T-cell (primary cell): ENCODE results near the gene ERF. TPM values are rescaled to one million over a fixed set of nuclear protein-coding genes. Genes with fewer than 3 reads are reported as not detected.

Experiments used
- ATAC-seq, 4 experiments: fragments of 200-7000 bp in 3 of 4; fragments of 150-1000 bp in 1 of 4; cut with Tn5 transposase; replicated peaks in 1 of 4; 1 replicate in 3 of 4; 2 replicates in 1 of 4; pipeline ENCODE4 v1.10.0; 2021; ENCODE audit warnings: moderate library complexity in 3 of 4, mild to moderate bottlenecking in 2 of 4, moderate number of reproducible peaks in 1 of 4
- CTCF ChIA-PET, 2 donors: fragments of 300-600 bp; sonication (Branson Sonifier 250); formaldehyde crosslinking; loops; one replicate each; lab custom pipeline; 2022; ENCODE audit warnings: antibody characterized with exemption in 2 of 2; lab: Charles Lee
- POLR2A ChIA-PET, 2 donors: fragments of 300-600 bp; sonication (Branson Sonifier 250); formaldehyde crosslinking; loops; one replicate each; lab custom pipeline; 2022; ENCODE audit warnings: antibody characterized with exemption in 2 of 2; lab: Charles Lee
- DNase-seq, 35 experiments: peaks; one replicate each; pipeline versions ENCODE4 v3.0.0 to v3.0.0-alpha.2; 2013 to 2023
- H3K27ac ChIP-seq: one replicate; pipeline ENCODE4 v1.5.1; 2013; ENCODE audit warnings: low read length
- H3K27me3 ChIP-seq, 2 experiments: replicated peaks in 1 of 2; 1 replicate in 1 of 2; 2 replicates in 1 of 2; pipeline versions ENCODE4 v1.6.1 to v1.7.0; 2013; ENCODE audit warnings: low read length in 1 of 2, mixed read lengths in 1 of 2; ENCODE audit not compliant: control insufficient read depth in 2 of 2, insufficient read depth in 2 of 2; ENCODE audit errors: extremely low read depth in 1 of 2
- H3K36me3 ChIP-seq, 2 donors: 1 replicate in 1 of 2; 2 replicates in 1 of 2; pipeline versions ENCODE4 v1.6.1 to v1.7.0; 2013; ENCODE audit warnings: low read length in 1 of 2; ENCODE audit not compliant: control insufficient read depth in 2 of 2, insufficient read depth in 1 of 2; ENCODE audit errors: extremely low read depth in 1 of 2
- H3K4me1 ChIP-seq, 2 experiments: 1 replicate in 1 of 2; 2 replicates in 1 of 2; pipeline versions ENCODE4 v1.6.1 to v1.7.0; 2013; ENCODE audit warnings: low read length in 2 of 2, mixed read lengths in 1 of 2; ENCODE audit not compliant: insufficient read depth in 2 of 2, control insufficient read depth in 1 of 2; ENCODE audit errors: extremely low read depth in 1 of 2
- H3K4me3 ChIP-seq, 2 donors: 1 replicate in 1 of 2; 2 replicates in 1 of 2; pipeline versions ENCODE4 v1.5.1 to v1.7.0; 2013; ENCODE audit warnings: mild to moderate bottlenecking in 2 of 2, low read length in 1 of 2, moderate library complexity in 1 of 2; ENCODE audit not compliant: control insufficient read depth in 1 of 2; ENCODE audit errors: extremely low read depth in 1 of 2
- H3K9me3 ChIP-seq: 2 replicates; pipeline ENCODE4 v1.7.0; 2013
- H3K27ac Mint-ChIP-seq, 2 donors: one replicate each; pipeline ENCODE4 v1.8.0; 2020 to 2021; ENCODE audit warnings: mild to moderate bottlenecking in 2 of 2, mixed read lengths in 2 of 2
- H3K27me3 Mint-ChIP-seq, 2 donors: one replicate each; pipeline ENCODE4 v1.8.0; 2021 to 2022; ENCODE audit warnings: mixed read lengths in 2 of 2
- H3K36me3 Mint-ChIP-seq: one replicate; pipeline ENCODE4 v1.8.0; 2021; ENCODE audit warnings: mixed read lengths
- H3K4me1 Mint-ChIP-seq, 3 donors: one replicate each; pipeline ENCODE4 v1.8.0; 2020 to 2022; ENCODE audit warnings: mixed read lengths in 3 of 3, mild to moderate bottlenecking in 1 of 3
- H3K4me3 Mint-ChIP-seq, 3 donors: one replicate each; pipeline ENCODE4 v1.8.0; 2020 to 2022; ENCODE audit warnings: mild to moderate bottlenecking in 3 of 3, mixed read lengths in 3 of 3, moderate library complexity in 3 of 3
- H3K9me3 Mint-ChIP-seq, 3 donors: one replicate each; pipeline ENCODE4 v1.8.0; 2020 to 2022; ENCODE audit warnings: mixed read lengths in 3 of 3
- WGBS: methylation state at CpG from one replicate; pipeline ENCODE4 v1.1.5; 2013; ENCODE audit warnings: missing lambda C conversion rate; ENCODE audit not compliant: insufficient coverage; 5-methylcytosine and 5-hydroxymethylcytosine counted together
- total RNA-seq, 35 experiments: library from RNA in 6 of 35; stranded (reverse) in 6 of 35; fragments of 120-200 nt in 1 of 35; gene quantifications; one replicate each; pipeline versions ENCODE4 v1.2.1 to v1.2.4 and lab custom pipeline; 2013 to 2026

ERF gene
- total RNA-seq, 5 donors from 2014 or later (not counting 1 experiment from before 2014, with no cell fraction given), result 35.9 to 97.3 (median 44.6) TPM

DNA sequence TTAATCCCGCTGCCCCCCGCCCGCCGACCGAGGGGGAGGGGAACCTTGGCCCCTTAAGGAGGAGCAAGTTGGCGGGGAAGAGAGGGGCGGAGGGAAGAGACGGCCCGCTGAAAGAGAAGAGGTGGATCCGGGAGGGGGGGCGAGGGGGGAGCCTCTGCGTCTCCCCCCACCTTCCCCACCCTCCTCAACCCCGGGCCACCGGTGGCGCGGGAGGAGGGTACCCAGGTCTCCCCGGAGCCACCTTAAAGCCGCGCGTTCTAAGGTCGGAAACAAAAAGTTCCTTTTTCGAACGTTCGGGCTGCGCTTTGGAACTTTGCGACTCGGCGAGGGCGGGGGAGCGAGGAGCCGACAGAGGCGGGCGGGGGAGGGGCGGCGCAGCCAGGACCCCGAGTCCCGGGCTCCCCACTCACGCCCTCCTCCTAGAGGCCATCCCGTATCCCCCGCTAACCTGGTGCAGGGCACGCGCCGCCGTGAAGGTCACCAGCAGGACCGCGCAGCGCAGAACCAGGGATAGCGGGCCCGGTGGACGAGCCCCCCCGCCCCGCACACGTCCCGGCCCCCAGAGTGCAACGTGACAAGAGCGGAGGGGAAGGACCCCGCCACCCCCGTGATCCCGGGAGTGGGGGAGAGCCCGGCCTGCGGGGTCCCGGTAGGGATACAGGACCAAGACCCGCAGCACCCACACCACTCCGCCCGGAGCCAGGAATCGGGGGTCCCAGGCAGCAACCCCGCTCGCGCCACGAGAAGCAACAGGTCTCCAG is 659 bp downstream of the ERF start:
- under 1% methylated on average over 44 of the region's 70 CpGs for WGBS
- CTCF ChIA-PET, result no interaction called here
- H3K27ac ChIP-seq, result peak overlapping the region; percentile 90
- no peaks in the 10 kb centered on the region for H3K9me3 ChIP-seq
- Mint-ChIP-seq H3K4me1 (peaks cover 26 to 38% (median 37%) of the 10 kb centered on the region in 3 donors), H3K4me3 (peak overlapping the region; percentile 74 to 95 (median 75)), H3K27ac (peak overlapping the region in 1 of 2 donors; percentile 66), H3K27me3 (peaks cover 0 to 2% of the 10 kb centered on the region in 2 donors), H3K36me3 (no peaks in the 10 kb centered on the region), H3K9me3 (no peaks in the 10 kb centered on the region)
- DNase-seq, result peak; percentile 58 to 86 (median 72)
- peaks cover 30 to 44% of the 10 kb centered on the region in 2 experiments for H3K4me1 ChIP-seq
- POLR2A ChIA-PET, result no interaction called here
- H3K36me3 ChIP-seq, result peaks cover 0 to 9% of the 10 kb centered on the region in 2 donors
- ATAC-seq, result peak; percentile 53 to 60 (median 57)
- peak overlapping the region; percentile 87 to 98 for H3K4me3 ChIP-seq
- peaks cover 0 to 5% of the 10 kb centered on the region in 2 experiments for H3K27me3 ChIP-seq

DNA sequence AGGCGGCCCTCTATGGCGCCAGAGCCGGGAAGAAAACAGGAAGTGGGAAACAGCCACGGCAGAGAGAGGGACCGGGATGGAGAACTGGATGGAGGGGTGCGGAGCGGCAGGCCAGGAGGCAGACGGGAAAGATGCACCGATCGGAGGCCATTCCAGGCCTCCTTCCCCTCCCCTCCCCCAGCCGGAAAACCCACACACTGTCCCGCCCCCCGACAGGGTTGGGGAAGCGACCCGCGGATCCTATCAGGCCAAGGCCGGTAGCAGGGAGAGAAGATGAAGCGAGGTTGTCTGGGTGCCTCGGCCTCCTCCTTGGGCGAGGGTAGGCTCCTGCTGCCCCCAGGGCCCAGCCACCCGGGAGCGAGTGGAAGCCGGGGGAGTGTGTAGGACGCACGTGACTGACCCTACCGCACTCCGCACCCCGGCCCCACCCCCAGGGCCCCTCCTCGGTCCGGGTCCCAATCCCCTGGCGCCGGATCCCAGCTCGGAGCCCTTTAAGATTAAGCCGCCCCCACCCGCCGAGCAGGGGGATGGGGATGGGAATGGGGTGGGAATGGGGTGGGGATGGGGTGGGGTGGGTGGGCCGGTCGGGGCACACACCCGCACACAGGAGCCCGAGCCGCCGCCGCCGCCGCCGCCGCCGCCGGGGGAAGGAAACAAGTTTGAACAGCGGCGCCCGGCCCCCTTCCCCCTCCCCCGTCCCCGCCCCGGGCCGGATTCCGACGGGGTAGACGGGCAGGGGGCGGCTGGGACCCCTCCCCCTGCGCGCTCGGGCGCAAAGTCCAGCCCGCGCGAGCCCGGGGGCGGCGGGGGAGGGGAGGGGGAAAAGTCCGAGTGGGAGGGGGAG is 1.5 kb downstream of the ERF start:
- H3K4me3 ChIP-seq, result peak overlapping the region; percentile 87 to 98
- peak overlapping the region; percentile 90 for H3K27ac ChIP-seq
- Mint-ChIP-seq H3K9me3 (no peaks in the 10 kb centered on the region), H3K27me3 (peaks cover 0 to 2% of the 10 kb centered on the region in 2 donors), H3K27ac (peak overlapping the region; percentile 92 to 96), H3K36me3 (no peaks in the 10 kb centered on the region), H3K4me1 (peaks cover 26 to 38% (median 37%) of the 10 kb centered on the region in 3 donors), H3K4me3 (peak overlapping the region; percentile 86 to 95 (median 90))
- peaks cover 0 to 13% of the 10 kb centered on the region in 2 donors for H3K36me3 ChIP-seq
- peaks cover 30 to 44% of the 10 kb centered on the region in 2 experiments for H3K4me1 ChIP-seq
- 0% methylated on average over 6 of the region's 71 CpGs for WGBS
- H3K27me3 ChIP-seq, result peaks cover 0 to 5% of the 10 kb centered on the region in 2 experiments
- ChIA-PET POLR2A (interaction anchor here in 1 of 2 donors (1.2 kb wide), 1 partner anchor 17 kb away, joined by 3 read pairs; no protein-coding TSS in a partner anchor), CTCF (no interaction called here)
- no peaks in the 10 kb centered on the region for H3K9me3 ChIP-seq
- DNase-seq, result peak in 31 of 35 experiments; percentile 38 to 70 (median 54)
- peak; percentile 40 to 44 (median 42) for ATAC-seq

DNA sequence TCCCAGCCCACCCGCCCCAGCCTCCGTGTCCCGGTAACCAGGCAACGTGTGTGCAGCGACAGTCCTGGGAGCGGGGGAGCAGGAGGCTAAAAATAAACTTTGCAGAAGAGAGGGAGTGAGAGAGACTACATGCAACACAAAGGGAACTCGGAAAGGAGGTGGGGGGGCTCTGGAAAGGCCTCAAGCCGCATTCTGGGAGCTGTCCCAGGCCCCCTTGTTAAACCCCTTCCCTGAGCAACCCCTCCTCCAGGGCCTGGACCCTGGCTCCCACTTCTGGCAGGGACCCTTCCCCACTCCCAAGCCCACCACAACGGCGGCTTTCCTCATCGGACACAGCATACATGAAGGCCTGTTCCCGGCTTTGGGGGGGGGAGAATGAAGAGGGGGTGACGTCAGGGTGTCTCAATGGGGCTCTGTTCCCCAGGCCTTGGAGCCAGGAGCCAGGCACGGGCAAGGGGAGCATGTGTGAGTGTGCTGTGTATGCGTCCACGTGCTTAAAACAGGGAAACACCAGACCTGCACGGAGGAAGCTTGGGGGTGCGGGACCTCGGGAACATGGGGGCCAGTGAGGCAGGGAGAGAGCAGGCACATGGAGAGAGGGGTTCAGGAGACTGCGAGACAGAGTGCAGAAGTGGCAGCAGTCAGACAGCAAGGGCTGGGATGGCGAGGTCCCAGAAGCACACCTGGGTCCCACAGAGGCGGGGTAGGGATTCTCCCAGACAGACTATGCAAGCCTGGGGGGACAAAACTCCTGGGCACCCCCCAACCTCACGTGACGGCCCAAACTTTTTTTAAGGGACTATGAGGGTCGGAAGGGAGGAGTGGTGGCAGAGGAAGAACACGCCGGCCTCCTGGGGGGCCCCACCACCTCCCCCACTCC is 2.3 kb downstream of the ERF start:
- peak overlapping the region; percentile 92 to 96 for H3K27ac Mint-ChIP-seq
- WGBS, result 18% methylated on average over 8 of the region's 27 CpGs
- CTCF ChIA-PET, result interaction anchor here in 1 of 2 donors (1.3 kb wide), 1 partner anchor 10 kb away, joined by 3 read pairs; the partner anchor contains the start of gene GSK3A

GRCh38 chr19:42251572-42252358 is 3.2 kb downstream of the ERF start:
- peak overlapping the region; percentile 86 to 95 (median 90) for H3K4me3 Mint-ChIP-seq

More for the DNA sequence above, 2.3 kb downstream of the ERF start:
- Histone ChIP-seq H3K36me3 (peaks cover 0 to 13% of the 10 kb centered on the region in 2 donors), H3K4me1 (peaks cover 30 to 44% of the 10 kb centered on the region in 2 experiments), H3K4me3 (peak overlapping the region; percentile 67 to 74), H3K27me3 (peaks cover 0 to 5% of the 10 kb centered on the region in 2 experiments), H3K27ac (peak overlapping the region; percentile 77), H3K9me3 (no peaks in the 10 kb centered on the region)
- H3K4me3 Mint-ChIP-seq, result peak overlapping the region; percentile 86 to 95 (median 90)
- ATAC-seq, result no peak
- peaks cover 26 to 38% (median 37%) of the 10 kb centered on the region in 3 donors for H3K4me1 Mint-ChIP-seq
- POLR2A ChIA-PET, result interaction anchor here in 1 of 2 donors (0.6 to 1.2 kb wide), 2 partner anchors 18 to 51 kb away, joined by 3 read pairs; no protein-coding TSS in a partner anchor
- peak in 1 of 35 experiments; percentile 29 for DNase-seq
- peaks cover 0 to 2% of the 10 kb centered on the region in 2 donors for H3K27me3 Mint-ChIP-seq
- H3K9me3 Mint-ChIP-seq, result no peaks in the 10 kb centered on the region
- H3K36me3 Mint-ChIP-seq, result no peaks in the 10 kb centered on the region

More at GRCh38 chr19:42251572-42252358, 3.2 kb downstream of the ERF start:
- Histone ChIP-seq H3K36me3 (peaks cover 0 to 13% of the 10 kb centered on the region in 2 donors), H3K4me1 (peaks cover 30 to 46% of the 10 kb centered on the region in 2 experiments), H3K4me3 (peak overlapping the region in 1 of 2 donors; percentile 10), H3K27me3 (peaks cover 0 to 5% of the 10 kb centered on the region in 2 experiments), H3K27ac (peak overlapping the region; percentile 38), H3K9me3 (no peaks in the 10 kb centered on the region)
- Mint-ChIP-seq H3K36me3 (no peaks in the 10 kb centered on the region), H3K4me1 (peaks cover 29 to 37% (median 37%) of the 10 kb centered on the region in 3 donors), H3K9me3 (no peaks in the 10 kb centered on the region), H3K27me3 (peaks cover 0 to 2% of the 10 kb centered on the region in 2 donors), H3K27ac (peak overlapping the region; percentile 92 to 96)
- WGBS, result 95% methylated on average over 2 of the region's 4 CpGs
- no peak for ATAC-seq
- ChIA-PET POLR2A (interaction anchor here in 1 of 2 donors (0.6 to 1.2 kb wide), 3 partner anchors 18 to 52 kb away, joined by 3 read pairs; no protein-coding TSS in a partner anchor), CTCF (interaction anchor here (0.5 to 1.3 kb wide), 3 partner anchors 9 to 174 kb away, joined by 3 to 7 read pairs (median 3); partner anchors contain the start of gene GSK3A (in 1 of the 2))
- DNase-seq, result no peak
